Uterus (tissue), 4 donors: Measurements from ENCODE around the gene ADO. TPM values are rescaled to one million over a fixed set of nuclear protein-coding genes. Genes with fewer than 3 reads are reported as not detected.

Experiments
- DNase-seq, 2 donors: peaks; one replicate each; pipeline ENCODE4 v3.0.0-alpha.2; 2019 to 2020
- H3K27ac ChIP-seq, 2 donors: fragments of 200-600 bp; sonication (generic); 1 replicate in 1 of 2; 2 replicates in 1 of 2; pipeline ENCODE4 v1.5.1; 2016 to 2018
- H3K27me3 ChIP-seq, 2 donors: fragments of 200-600 bp; sonication (generic); one replicate each; pipeline ENCODE4 v1.5.1; 2018 to 2019; ENCODE audit warnings: control low read depth in 1 of 2
- H3K36me3 ChIP-seq, 2 donors: fragments of 200-600 bp; sonication (generic); one replicate each; pipeline ENCODE4 v1.5.1; 2019; ENCODE audit warnings: control low read depth in 1 of 2
- H3K4me1 ChIP-seq, 2 donors: fragments of 200-600 bp; sonication (generic); one replicate each; pipeline ENCODE4 v1.5.1; 2018 to 2019; ENCODE audit warnings: control low read depth in 1 of 2
- H3K4me3 ChIP-seq, 2 donors: fragments of 200-600 bp; sonication (generic); 1 replicate in 1 of 2; 2 replicates in 1 of 2; pipeline ENCODE4 v1.5.1; 2018 to 2019; ENCODE audit warnings: mild to moderate bottlenecking in 1 of 2
- H3K9me3 ChIP-seq, 2 donors: fragments of 200-600 bp; sonication (generic); one replicate each; pipeline ENCODE4 v1.5.1; 2019; ENCODE audit warnings: control low read depth in 1 of 2
- CTCF ChIP-seq, 4 experiments: fragments of 200-600 bp in 2 of 4; fragments of 450-650 bp in 2 of 4; sonication (generic) in 2 of 4; IDR thresholded peaks; one replicate each; pipeline ENCODE4 v1.5.1; 2016 to 2019; ENCODE audit warnings: antibody characterized with exemption in 4 of 4, mild to moderate bottlenecking in 2 of 4, moderate library complexity in 1 of 4
- POLR2A ChIP-seq, 2 donors: fragments of 450-650 bp; IDR thresholded peaks; one replicate each; pipeline ENCODE4 v1.6.1; 2016; ENCODE audit warnings: antibody characterized with exemption in 2 of 2, mild to moderate bottlenecking in 1 of 2, moderate library complexity in 1 of 2
- intact Hi-C: fragments of 100-400 bp; cut with DNase I; formaldehyde crosslinking; loops from one replicate; pipeline ENCODE4 v1.15.1; 2023; ENCODE audit warnings: low total_unique reads
- total RNA-seq, 4 donors: library from RNA; depleted of rRNA in 3 of 4; stranded (reverse); fragments of >200 nt in 3 of 4; gene quantifications; one replicate each; pipeline versions ENCODE4 v1.1.0 to v1.2.4, GENCODE V29; 2014 to 2023
- donor health status: DM: yes; HTN: yes; CAD: no.

The ADO gene
- total RNA-seq, 4 donors from 2014 or later: 10.8 to 27.0 (median 18.9) TPM

GRCh38 chr10:62810156-62810902, 5.8 kb downstream of the ADO start:
- intact Hi-C loops: no loop called here
- peaks cover 0 to 7% of the 10 kb centered on the region in 2 donors for H3K4me1 ChIP-seq
- H3K4me3 ChIP-seq: no peak overlapping the region
- peaks cover 0 to 4% of the 10 kb centered on the region in 2 donors for H3K27me3 ChIP-seq
- no peak for DNase-seq
- peaks cover 0 to 2% of the 10 kb centered on the region in 2 donors for H3K36me3 ChIP-seq
- H3K27ac ChIP-seq: no peak overlapping the region
- no peaks in the 10 kb centered on the region for H3K9me3 ChIP-seq
- TF ChIP-seq POLR2A (IDR thresholded peaks at IDR 0.05) (no peak), CTCF (IDR thresholded peaks at IDR 0.05) (no peak)

GRCh38 chr10:62811159-62811875, 6.8 kb downstream of the ADO start:
- intact Hi-C loops: no loop called here
- no peak overlapping the region for H3K27ac ChIP-seq
- no peak for TF ChIP-seq POLR2A (IDR thresholded peaks at IDR 0.05)
- no peak for TF ChIP-seq CTCF (IDR thresholded peaks at IDR 0.05)
- no peak overlapping the region for H3K4me3 ChIP-seq
- H3K9me3 ChIP-seq: no peaks in the 10 kb centered on the region
- H3K36me3 ChIP-seq: peaks cover 0 to 2% of the 10 kb centered on the region in 2 donors
- DNase-seq: no peak
- H3K27me3 ChIP-seq: peaks cover 0 to 4% of the 10 kb centered on the region in 2 donors
- peaks cover 0 to 15% of the 10 kb centered on the region in 2 donors for H3K4me1 ChIP-seq

GRCh38 chr10:62812672-62813439, 8.3 kb downstream of the ADO start:
- Histone ChIP-seq H3K4me3 (no peak overlapping the region), H3K4me1 (peaks cover 0 to 19% of the 10 kb centered on the region in 2 donors)

GRCh38 chr10:62813453-62813852, 8.9 kb downstream of the ADO start:
- TF ChIP-seq POLR2A (IDR thresholded peaks at IDR 0.05): no peak
- no peak for TF ChIP-seq CTCF (IDR thresholded peaks at IDR 0.05)
- Histone ChIP-seq H3K36me3 (no peaks in the 10 kb centered on the region), H3K27ac (no peak overlapping the region), H3K4me3 (no peak overlapping the region), H3K9me3 (no peaks in the 10 kb centered on the region), H3K27me3 (peaks cover 0 to 4% of the 10 kb centered on the region in 2 donors), H3K4me1 (peaks cover 0 to 24% of the 10 kb centered on the region in 2 donors)
- DNase-seq: no peak
- intact Hi-C loops: no loop called here

More at GRCh38 chr10:62812672-62813439, 8.3 kb downstream of the ADO start:
- Histone ChIP-seq H3K27me3 (peaks cover 0 to 4% of the 10 kb centered on the region in 2 donors), H3K36me3 (no peaks in the 10 kb centered on the region), H3K27ac (no peak overlapping the region), H3K9me3 (no peaks in the 10 kb centered on the region)
- no peak for DNase-seq
- intact Hi-C loops: no loop called here
- TF ChIP-seq POLR2A (IDR thresholded peaks at IDR 0.05): no peak
- TF ChIP-seq CTCF (IDR thresholded peaks at IDR 0.05): no peak
